Cardiac muscle cell (in vitro differentiated cells and primary cell): ENCODE data around the gene ARHGAP23. TPM values are rescaled to one million over a fixed set of nuclear protein-coding genes. Genes with fewer than 3 reads are reported as not detected.

Experiments
- DNase-seq, 2 donors: peaks; one replicate each; pipeline versions ENCODE4 v3.0.0 to v3.0.0-alpha.2; 2010 to 2017; ENCODE audit warnings: low read depth in 1 of 2, low spot score in 1 of 2
- H3K27ac ChIP-seq: fragments of 200-600 bp; sonication (generic); 2 replicates; pipeline ENCODE4 v1.5.1; 2016
- H3K27me3 ChIP-seq: fragments of 200-600 bp; sonication (generic); 2 replicates; pipeline ENCODE4 v1.6.0; 2016; ENCODE audit warnings: control low read depth
- H3K36me3 ChIP-seq: fragments of 200-600 bp; sonication (generic); 2 replicates; pipeline ENCODE4 v1.5.1; 2016; ENCODE audit warnings: control low read depth
- H3K4me1 ChIP-seq: fragments of 200-600 bp; sonication (generic); 2 replicates; pipeline ENCODE4 v1.8.1; 2017; ENCODE audit warnings: low read depth, mild to moderate bottlenecking, mixed run types
- H3K4me3 ChIP-seq: fragments of 200-600 bp; sonication (generic); 2 replicates; pipeline ENCODE4 v1.5.1; 2016; ENCODE audit warnings: mild to moderate bottlenecking
- H3K9me3 ChIP-seq: fragments of 200-600 bp; sonication (generic); 2 replicates; pipeline ENCODE4 v1.5.1; 2017; ENCODE audit warnings: low read depth, mild to moderate bottlenecking, control low read depth
- CTCF ChIP-seq: IDR thresholded peaks from 2 replicates; pipeline ENCODE4 v1.5.1; 2012; ENCODE audit warnings: low read depth, mild to moderate bottlenecking, low read length
- polyA plus RNA-seq: library from polyadenylated mRNA; unstranded; fragments of >200 nt; fragmentation: Nextera tagmentation; extraction: Ambion mirVana; gene quantifications from 2 replicates; pipeline ENCODE4 v1.2.1, GENCODE V29; 2016
- total RNA-seq: library from RNA; depleted of rRNA; stranded (reverse); fragments of >200 nt; gene quantifications from 2 replicates; pipeline ENCODE4 v1.2.3, GENCODE V29; 2016

The ARHGAP23 gene
- total and polyA plus RNA-seq, 2 experiments from 2014 or later: 7.6 to 13.2 TPM

- H3K27ac ChIP-seq: no peak overlapping the region
- no peaks in the 10 kb centered on the region for H3K9me3 ChIP-seq
- DNase-seq: peak; percentile 84 to 87
- H3K36me3 ChIP-seq: no peaks in the 10 kb centered on the region
- no peak for TF ChIP-seq CTCF
- peak overlapping the region; percentile 11 for H3K4me3 ChIP-seq
- H3K4me1 ChIP-seq: peaks cover 20% of the 10 kb centered on the region
- H3K27me3 ChIP-seq: peaks cover 60% of the 10 kb centered on the region
Observed at GRCh38 chr17:38559051-38559879, 131.0 kb downstream of the ARHGAP23 start.

- Histone ChIP-seq H3K36me3 (no peaks in the 10 kb centered on the region), H3K4me1 (peaks cover 24% of the 10 kb centered on the region), H3K4me3 (no peak overlapping the region), H3K27me3 (peaks cover 66% of the 10 kb centered on the region), H3K27ac (no peak overlapping the region), H3K9me3 (no peaks in the 10 kb centered on the region)
- DNase-seq: peak in 1 of 2 donors; percentile 30
- TF ChIP-seq CTCF: no peak
Observed at GRCh38 chr17:38559880-38560230, 131.6 kb downstream of the ARHGAP23 start.

- Histone ChIP-seq H3K9me3 (no peaks in the 10 kb centered on the region), H3K27me3 (peaks cover 73% of the 10 kb centered on the region), H3K4me3 (no peak overlapping the region), H3K27ac (no peak overlapping the region), H3K4me1 (peaks cover 31% of the 10 kb centered on the region), H3K36me3 (no peaks in the 10 kb centered on the region)
- TF ChIP-seq CTCF: no peak
- peak; percentile 47 to 68 for DNase-seq
Observed at GRCh38 chr17:38560503-38561318, 132.4 kb downstream of the ARHGAP23 start.

GRCh38 chr17:38561416-38562214, 133.4 kb downstream of the ARHGAP23 start:
- TF ChIP-seq CTCF: no peak
- peak in 1 of 2 donors; percentile 48 for DNase-seq
- peaks cover 31% of the 10 kb centered on the region for H3K4me1 ChIP-seq
- H3K27ac ChIP-seq: no peak overlapping the region
- H3K36me3 ChIP-seq: no peaks in the 10 kb centered on the region
- no peak overlapping the region for H3K4me3 ChIP-seq
- H3K9me3 ChIP-seq: no peaks in the 10 kb centered on the region
- peaks cover 82% of the 10 kb centered on the region for H3K27me3 ChIP-seq

Other genes with a start within 250 kb of the ARHGAP23 start
- not detected in 2 replicates for gene TBC1D3, start 235.9 kb upstream of the ARHGAP23 start, total RNA-seq
- not detected in 2 replicates for gene TBC1D3, start 235.9 kb upstream of the ARHGAP23 start, polyA plus RNA-seq
- gene MRPL45, start 131.3 kb upstream of the ARHGAP23 start, total RNA-seq: 42.0 and 46.7 TPM in 2 replicates
- 43.5 and 49.0 TPM in 2 replicates for gene MRPL45, start 131.3 kb upstream of the ARHGAP23 start, polyA plus RNA-seq
- gene GPR179, start 84.5 kb upstream of the ARHGAP23 start, total RNA-seq: 0.07 and 0.51 TPM in 2 replicates
- gene GPR179, start 84.5 kb upstream of the ARHGAP23 start, polyA plus RNA-seq: 0.12 TPM in 1 of 2 replicates, not detected in the other
- gene SOCS7, start 76.6 kb upstream of the ARHGAP23 start, total RNA-seq: 12.5 and 18.7 TPM in 2 replicates
- gene SOCS7, start 76.6 kb upstream of the ARHGAP23 start, polyA plus RNA-seq: 2.8 and 4.2 TPM in 2 replicates
- 5.2 and 10.8 TPM in 2 replicates for gene SRCIN1, start 177.5 kb downstream of the ARHGAP23 start, total RNA-seq
- 2.3 and 4.6 TPM in 2 replicates for gene SRCIN1, start 177.5 kb downstream of the ARHGAP23 start, polyA plus RNA-seq
- gene EPOP, start 246.5 kb downstream of the ARHGAP23 start, total RNA-seq: 13.4 and 13.9 TPM in 2 replicates
- gene EPOP, start 246.5 kb downstream of the ARHGAP23 start, polyA plus RNA-seq: 1.9 and 2.0 TPM in 2 replicates